C4-2B (cell line): ENCODE data around the gene CDKAL1.

ENCODE experiments used
- CTCF ChIP-seq: fragments of 450-650 bp; conservative IDR thresholded peaks from 2 replicates; pipeline ENCODE4 v1.5.1; 2017; ENCODE audit warnings: mild to moderate bottlenecking
- ZFX ChIP-seq: fragments of 450-650 bp; IDR thresholded peaks from 2 replicates; pipeline ENCODE4 v1.6.1; 2017

GRCh38 chr6:20577173-20577688 lies 43.0 kb downstream of the CDKAL1 start:
- TF ChIP-seq CTCF (no peak), ZFX (no peak)
